ENCODE results near the gene TFAP2A.
A peak's percentile ranks its signal among the peaks of the same experiment; 100 is the strongest.

Gene TFAP2A

DNA sequence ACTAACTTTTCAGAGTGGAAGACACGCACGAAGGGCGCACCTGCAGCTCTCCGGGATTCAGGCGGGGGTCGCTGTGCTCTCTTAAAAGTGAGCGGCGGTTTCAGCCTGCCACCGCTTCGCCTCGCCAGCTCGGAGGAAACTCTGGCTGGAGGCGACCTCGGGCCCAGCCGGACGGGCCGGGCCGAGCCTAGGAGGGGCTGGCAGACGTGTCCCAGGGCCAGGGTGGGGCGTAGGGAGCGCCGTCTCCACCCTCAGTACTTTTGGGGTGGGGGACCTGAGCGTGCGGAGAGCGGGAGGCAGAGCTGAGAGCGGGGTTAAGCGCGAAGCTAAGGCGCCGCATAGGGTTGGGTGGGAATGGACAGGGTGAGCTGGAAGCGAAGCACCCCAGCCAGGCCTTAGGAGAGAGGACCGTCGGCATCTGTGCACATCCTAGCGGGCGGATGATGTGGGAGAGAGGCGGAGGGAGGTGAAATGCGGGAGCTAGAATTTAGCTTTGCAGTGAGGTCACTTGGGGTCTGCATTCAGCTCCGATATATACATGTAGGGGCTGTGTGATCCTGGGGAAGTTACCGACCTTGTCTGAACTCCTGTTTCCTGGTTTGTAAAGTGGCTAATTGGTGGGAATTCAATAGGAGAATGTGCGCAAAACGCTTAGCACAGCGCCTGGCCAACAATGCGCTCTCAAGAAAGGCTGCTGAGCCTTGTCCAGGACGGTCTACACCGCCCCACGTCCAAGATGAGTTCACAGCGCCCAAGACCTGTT is 6.5 kb upstream of the TFAP2A start:
- TF ChIP-seq CTCF (IDR thresholded peaks at IDR 0.05; ENCODE audit: low read depth, low read length, missing control alignments): peak; percentile 29
- no peak for DNase-seq (ENCODE audit: low read depth)
- no peak overlapping the region for H3K4me3 ChIP-seq (ENCODE audit: low read depth, low read length)

DNA sequence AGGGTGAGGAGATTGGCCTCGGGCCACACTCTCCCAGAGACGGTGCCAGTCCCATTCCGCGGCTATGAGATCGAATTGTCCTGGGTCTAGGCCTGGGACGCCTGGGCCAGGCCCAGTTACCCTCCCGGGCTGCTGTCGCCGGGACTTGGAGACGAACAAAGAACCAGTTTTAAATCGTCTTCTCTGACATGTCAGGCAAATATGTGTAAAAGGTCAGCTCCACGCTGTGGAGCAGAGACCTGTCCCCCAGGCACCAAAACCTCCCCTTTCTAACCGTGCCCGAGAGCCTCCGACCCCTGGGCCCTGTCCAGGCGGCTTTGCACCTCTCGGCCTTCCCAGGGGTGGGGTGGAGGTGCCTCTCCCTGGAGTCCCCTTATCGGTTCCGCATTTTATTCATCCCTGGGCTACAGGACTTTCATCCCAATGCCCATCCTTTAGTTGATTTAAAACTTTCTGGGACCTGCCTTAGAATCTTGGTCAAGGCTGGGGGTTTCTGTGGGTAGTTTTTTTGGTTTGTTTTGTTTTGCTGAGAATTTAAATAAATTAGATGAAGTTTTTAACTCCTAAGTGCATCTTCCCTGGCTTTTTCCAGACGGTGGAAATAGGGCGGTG is 5.8 kb upstream of the TFAP2A start:
- DNase-seq (ENCODE audit: low read depth): no peak
- TF ChIP-seq CTCF (IDR thresholded peaks at IDR 0.05; ENCODE audit: low read depth, low read length, missing control alignments): no peak
- H3K4me3 ChIP-seq (ENCODE audit: low read depth, low read length): no peak overlapping the region

DNA sequence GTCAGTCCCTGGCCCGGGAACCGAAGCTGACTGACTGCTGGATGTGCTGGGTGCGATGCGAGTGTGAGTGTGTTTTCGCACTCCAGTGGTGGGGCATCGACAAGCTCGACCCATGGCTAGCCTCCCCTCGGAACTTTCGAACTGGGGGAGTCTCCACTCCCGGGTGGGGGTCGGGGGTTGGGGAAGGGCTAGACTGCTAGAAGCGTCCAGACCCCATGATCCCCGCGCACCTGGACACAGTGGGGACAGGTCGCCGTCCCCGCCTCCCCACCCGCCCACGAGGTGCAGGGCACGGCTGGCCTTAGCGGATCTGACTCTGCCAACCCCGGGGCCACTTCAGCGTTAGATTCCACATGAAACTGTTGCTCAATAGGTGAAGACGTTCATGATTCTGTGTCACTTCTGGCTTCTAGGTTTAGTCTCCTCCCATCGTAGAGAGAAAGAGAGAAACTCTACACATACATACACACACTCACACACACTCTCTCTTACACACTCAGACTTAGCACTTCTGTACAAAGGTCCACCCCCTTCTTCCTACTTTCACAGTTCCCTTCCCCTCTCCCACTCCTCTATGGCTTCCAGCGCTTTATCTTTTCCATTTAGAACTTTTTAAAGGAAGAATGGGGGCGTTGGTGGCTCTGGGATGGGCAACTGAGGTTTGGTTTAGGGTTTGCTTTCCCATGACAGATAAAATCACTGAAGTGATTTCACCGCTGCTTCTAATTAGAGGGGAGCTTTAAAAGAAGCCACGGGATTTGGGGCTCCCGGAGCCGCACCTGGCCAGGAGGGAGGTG is 5.1 kb upstream of the TFAP2A start:
- H3K4me3 ChIP-seq (ENCODE audit: low read depth, low read length): no peak overlapping the region
- DNase-seq (ENCODE audit: low read depth): no peak
- TF ChIP-seq CTCF (IDR thresholded peaks at IDR 0.05; ENCODE audit: low read depth, low read length, missing control alignments): no peak

GRCh38 chr6:10418862-10419748 is 4.2 kb upstream of the TFAP2A start:
- H3K4me3 ChIP-seq (ENCODE audit: low read depth, low read length): no peak overlapping the region
- TF ChIP-seq CTCF (IDR thresholded peaks at IDR 0.05; ENCODE audit: low read depth, low read length, missing control alignments): no peak
- no peak for DNase-seq (ENCODE audit: low read depth)

DNA sequence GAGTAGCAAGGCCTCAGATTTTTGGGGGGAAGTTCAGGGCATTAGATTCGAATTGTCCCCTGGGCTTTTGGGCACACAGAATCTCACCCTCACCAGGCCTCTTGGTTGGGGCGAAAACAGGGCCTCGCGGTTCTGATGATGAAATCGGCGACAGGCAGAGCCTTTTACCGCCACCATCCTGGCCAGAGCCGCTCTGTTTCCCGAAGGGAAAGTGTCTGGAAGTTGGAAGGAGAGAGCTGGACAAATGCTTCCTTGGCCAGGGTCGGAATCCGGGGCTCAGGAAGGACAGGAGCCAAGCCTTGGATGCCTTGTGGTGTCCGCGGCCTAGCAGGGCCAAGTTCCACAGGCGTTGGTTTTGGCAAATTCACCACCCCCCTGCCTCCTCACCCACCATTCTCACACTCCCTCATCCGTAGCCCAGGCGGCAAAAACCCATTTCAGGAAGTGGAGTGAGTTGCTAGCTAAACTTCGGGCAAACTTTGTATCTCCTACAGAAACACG is 3.5 kb upstream of the TFAP2A start:
- TF ChIP-seq CTCF (IDR thresholded peaks at IDR 0.05; ENCODE audit: low read depth, low read length, missing control alignments): no peak
- DNase-seq (ENCODE audit: low read depth): no peak
- H3K4me3 ChIP-seq (ENCODE audit: low read depth, low read length): no peak overlapping the region

DNA sequence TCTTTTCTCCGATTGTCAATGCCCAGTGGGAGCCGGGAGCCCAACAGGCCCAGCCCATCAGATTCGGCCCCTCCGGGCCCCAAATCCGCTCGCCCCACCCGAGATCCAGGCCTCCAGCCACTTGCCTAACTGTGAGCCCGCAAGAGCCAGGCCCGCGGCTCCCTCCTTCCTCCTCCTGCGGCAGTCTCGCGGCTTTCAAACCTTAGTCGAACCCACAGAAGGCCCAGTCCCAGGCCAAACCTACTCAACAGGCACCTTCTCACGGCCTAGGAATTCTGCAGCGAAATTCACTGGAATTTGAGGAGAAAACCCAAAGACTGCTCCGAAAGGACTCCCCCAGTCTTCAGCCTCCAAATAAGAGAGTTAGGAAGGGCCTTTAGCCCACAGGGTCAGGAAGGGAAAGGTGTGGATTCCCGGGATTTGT is 2.8 kb upstream of the TFAP2A start:
- H3K4me3 ChIP-seq (ENCODE audit: low read depth, low read length): no peak overlapping the region
- no peak for TF ChIP-seq CTCF (IDR thresholded peaks at IDR 0.05; ENCODE audit: low read depth, low read length, missing control alignments)
- no peak for DNase-seq (ENCODE audit: low read depth)

Measured in GM12864 (cell line).